WTC11 (cell line): ENCODE measurements around the gene CDH13. TPM values are rescaled to one million over a fixed set of nuclear protein-coding genes. Genes with fewer than 3 reads are reported as not detected.
A peak's percentile ranks its signal among the peaks of the same experiment; 100 is the strongest.

ENCODE experiments used
- ATAC-seq: fragments of 200-7000 bp; cut with Tn5 transposase; 2 replicates; pipeline ENCODE4 v1.10.0; 2021; ENCODE audit warnings: mild to moderate bottlenecking, moderate library complexity
- CTCF ChIA-PET: fragments of 300-600 bp; sonication (Branson Sonifier 250); formaldehyde crosslinking; loops from one replicate; lab custom pipeline; 2021; ENCODE audit warnings: antibody characterized with exemption; lab: Charles Lee
- POLR2A ChIA-PET: fragments of 350-600 bp; sonication (Branson Sonifier 250); formaldehyde crosslinking; loops from one replicate; lab custom pipeline; 2021; ENCODE audit warnings: antibody characterized with exemption; lab: Charles Lee
- DNase-seq: peaks from one replicate; pipeline ENCODE4 v3.0.0; 2021; ENCODE audit warnings: low spot score
- H3K27ac Mint-ChIP-seq: 2 replicates; pipeline ENCODE4 v1.8.0; 2021; ENCODE audit warnings: mixed read lengths
- H3K27me3 Mint-ChIP-seq: 2 replicates; pipeline ENCODE4 v1.8.0; 2021; ENCODE audit warnings: low read depth, mild to moderate bottlenecking, moderate library complexity, mixed read lengths
- H3K36me3 Mint-ChIP-seq: 2 replicates; pipeline ENCODE4 v1.8.0; 2021; ENCODE audit warnings: mixed read lengths
- H3K4me1 Mint-ChIP-seq: 2 replicates; pipeline ENCODE4 v1.8.0; 2022; ENCODE audit warnings: mixed read lengths
- H3K4me3 Mint-ChIP-seq: 2 replicates; pipeline ENCODE4 v1.8.0; 2021; ENCODE audit warnings: mild to moderate bottlenecking, moderate library complexity, mixed read lengths
- H3K9me3 Mint-ChIP-seq: 2 replicates; pipeline ENCODE4 v1.8.0; 2021; ENCODE audit warnings: mixed read lengths
- ATF2 ChIP-seq: sonication (generic); formaldehyde crosslinking; IDR thresholded peaks from 2 replicates; pipeline ENCODE4 v1.8.1; 2022; ENCODE audit warnings: low read depth, missing genetic modification reagents, borderline replicate concordance
- CREM ChIP-seq: sonication (generic); formaldehyde crosslinking; IDR thresholded peaks from 2 replicates; pipeline ENCODE4 v1.8.1; 2022; ENCODE audit warnings: mild to moderate bottlenecking, missing genetic modification reagents, moderate library complexity
- E2F1 ChIP-seq: sonication (generic); formaldehyde crosslinking; IDR thresholded peaks from 2 replicates; pipeline ENCODE4 v1.8.0; 2022; ENCODE audit warnings: mild to moderate bottlenecking, missing genetic modification reagents
- E2F4 ChIP-seq: sonication (generic); formaldehyde crosslinking; IDR thresholded peaks from 2 replicates; pipeline ENCODE4 v1.8.1; 2022; ENCODE audit warnings: low read depth, mild to moderate bottlenecking, moderate library complexity, missing genetic modification reagents, borderline replicate concordance
- ETV6 ChIP-seq: sonication (generic); formaldehyde crosslinking; IDR thresholded peaks from 2 replicates; pipeline ENCODE4 v1.8.1; 2022; ENCODE audit warnings: mild to moderate bottlenecking, missing genetic modification reagents
- FOXK1 ChIP-seq: sonication (generic); formaldehyde crosslinking; IDR thresholded peaks from 2 replicates; pipeline ENCODE4 v1.8.0; 2022; ENCODE audit warnings: mild to moderate bottlenecking, moderate library complexity, missing genetic modification reagents
- FOXP1 ChIP-seq: sonication (generic); formaldehyde crosslinking; IDR thresholded peaks from 2 replicates; pipeline ENCODE4 v1.8.0; 2022; ENCODE audit warnings: missing genetic modification reagents, mild to moderate bottlenecking, moderate library complexity, borderline replicate concordance
- FOXP4 ChIP-seq: sonication (generic); formaldehyde crosslinking; IDR thresholded peaks from 2 replicates; pipeline ENCODE4 v1.8.0; 2022; ENCODE audit warnings: mild to moderate bottlenecking, missing genetic modification reagents
- HMGXB4 ChIP-seq: sonication (generic); formaldehyde crosslinking; IDR thresholded peaks from 2 replicates; pipeline ENCODE4 v1.8.1; 2023; ENCODE audit warnings: mild to moderate bottlenecking, moderate library complexity, missing genetic modification reagents
- JAZF1 ChIP-seq: fragments of 250-450 bp; sonication (Bioruptor Pico); IDR thresholded peaks from 2 replicates; pipeline ENCODE4 v1.9.0; 2021; ENCODE audit warnings: moderate library complexity, mild to moderate bottlenecking, inconsistent platforms
- JUN ChIP-seq: sonication (generic); formaldehyde crosslinking; IDR thresholded peaks from 2 replicates; pipeline ENCODE4 v1.8.0; 2023; ENCODE audit warnings: mild to moderate bottlenecking, missing genetic modification reagents
- MLX ChIP-seq: sonication (generic); formaldehyde crosslinking; IDR thresholded peaks from 2 replicates; pipeline ENCODE4 v1.8.1; 2023; ENCODE audit warnings: mild to moderate bottlenecking, missing genetic modification reagents, moderate library complexity
- NFE2L1 ChIP-seq: sonication (generic); formaldehyde crosslinking; IDR thresholded peaks from 2 replicates; pipeline ENCODE4 v1.8.1; 2023; ENCODE audit warnings: missing genetic modification reagents
- NFYB ChIP-seq: sonication (generic); formaldehyde crosslinking; conservative IDR thresholded peaks from 2 replicates; pipeline ENCODE4 v1.8.0; 2022; ENCODE audit warnings: low read depth, missing genetic modification reagents
- NR2C2 ChIP-seq: sonication (generic); formaldehyde crosslinking; IDR thresholded peaks from 2 replicates; pipeline ENCODE4 v1.8.0; 2022; ENCODE audit warnings: mild to moderate bottlenecking, missing genetic modification reagents
- OVOL2 ChIP-seq: fragments of 250-450 bp; sonication (Bioruptor Pico); IDR thresholded peaks from 2 replicates; pipeline ENCODE4 v1.9.0; 2021; ENCODE audit warnings: mild to moderate bottlenecking, borderline replicate concordance
- RORB ChIP-seq: fragments of 250-450 bp; sonication (Bioruptor Pico); IDR thresholded peaks from 2 replicates; pipeline ENCODE4 v1.9.0; 2021; ENCODE audit warnings: mild to moderate bottlenecking
- SP1 ChIP-seq: sonication (generic); formaldehyde crosslinking; conservative IDR thresholded peaks from 2 replicates; pipeline ENCODE4 v1.8.1; 2022; ENCODE audit warnings: missing genetic modification reagents
- USF1 ChIP-seq: sonication (generic); formaldehyde crosslinking; IDR thresholded peaks from 2 replicates; pipeline ENCODE4 v1.8.0; 2022; ENCODE audit warnings: mild to moderate bottlenecking, missing genetic modification reagents
- ZNF425 ChIP-seq: fragments of 250-450 bp; sonication (Bioruptor Pico); conservative IDR thresholded peaks from 2 replicates; pipeline ENCODE4 v1.9.0; 2021; ENCODE audit warnings: mild to moderate bottlenecking
- total RNA-seq: library from RNA; stranded (reverse); gene quantifications from 3 replicates; pipeline ENCODE4 v1.2.3, GENCODE V29; 2021

The CDH13 gene
- total RNA-seq, 1 experiment from 2014 or later, result 0.81 TPM

GRCh38 chr16:83599789-83600462, 973.2 kb downstream of the CDH13 start:
- peaks cover 37% of the 10 kb centered on the region for H3K4me1 Mint-ChIP-seq
- TF ChIP-seq NFE2L1 (CRISPR knock-in tag) (no peak), JAZF1 (CRISPR knock-in tag) (no peak), E2F4 (CRISPR knock-in tag) (no peak), JUN (CRISPR knock-in tag) (no peak), RORB (CRISPR knock-in tag) (no peak), NR2C2 (no peak), FOXP1 (no peak), MLX (CRISPR knock-in tag) (no peak), NFYB (CRISPR knock-in tag) (no peak), ATF2 (CRISPR knock-in tag) (no peak), CREM (no peak), E2F1 (CRISPR knock-in tag) (no peak), OVOL2 (no peak), USF1 (no peak), ZNF425 (no peak)
- no peak for ATAC-seq
- no peaks in the 10 kb centered on the region for H3K36me3 Mint-ChIP-seq
- ChIA-PET CTCF (interaction anchor here (1.6 kb wide), 1 partner anchor 50 kb away, joined by 4 read pairs; no protein-coding TSS in a partner anchor), POLR2A (no interaction called here)
- no peaks in the 10 kb centered on the region for H3K9me3 Mint-ChIP-seq
- H3K27me3 Mint-ChIP-seq, result peaks cover 27% of the 10 kb centered on the region
- no peak overlapping the region for H3K27ac Mint-ChIP-seq
- no peak overlapping the region for H3K4me3 Mint-ChIP-seq
- no peak for DNase-seq

GRCh38 chr16:83602761-83603722, 976.3 kb downstream of the CDH13 start:
- Mint-ChIP-seq H3K4me1 (peaks cover 60% of the 10 kb centered on the region), H3K9me3 (no peaks in the 10 kb centered on the region), H3K36me3 (no peaks in the 10 kb centered on the region), H3K27ac (peak overlapping the region; percentile 79), H3K27me3 (peaks cover 19% of the 10 kb centered on the region), H3K4me3 (peak overlapping the region; percentile 41)
- ChIA-PET CTCF (no interaction called here), POLR2A (no interaction called here)
- no peak for DNase-seq
- ATAC-seq, result peak; percentile 56
- TF ChIP-seq FOXP4 (CRISPR knock-in tag), result peak; percentile 93; the same call in 1 of the 2 replicates
- TF ChIP-seq ETV6 (CRISPR knock-in tag), result 0 out of 2 replicates have a peak, but pooled peaks have one; percentile 46
- TF ChIP-seq SP1 (CRISPR knock-in tag), result 0 out of 2 replicates have a peak, but pooled peaks have one; percentile 26
- TF ChIP-seq HMGXB4, result no peak
- peak; percentile 61; the same call in 1 of the 2 replicates for TF ChIP-seq FOXK1 (CRISPR knock-in tag)
